GM23248 (cell line): ENCODE data around the gene ANKS1B. TPM values are rescaled to one million over a fixed set of nuclear protein-coding genes. Genes with fewer than 3 reads are reported as not detected.
"Not testable (repeated sequence)": the region's sequence is repeated elsewhere in the genome, so short reads cannot be mapped to it uniquely, and the experiment has no call there.

ENCODE experiments used
- DNase-seq: peaks from one replicate; pipeline ENCODE4 v3.0.0-alpha.2; 2015
- H2AFZ ChIP-seq: fragments of 200-600 bp; sonication (generic); 2 replicates; pipeline ENCODE4 v1.6.1; 2016; ENCODE audit warnings: antibody characterized with exemption
- H3F3A ChIP-seq: fragments of 200-600 bp; sonication (generic); 2 replicates; pipeline ENCODE4 v1.6.1; 2016; ENCODE audit warnings: mild to moderate bottlenecking, antibody characterized with exemption, mixed run types; ENCODE audit not compliant: insufficient read depth
- H3K27ac ChIP-seq: fragments of 200-600 bp; sonication (generic); 2 replicates; pipeline ENCODE4 v1.5.1; 2016; ENCODE audit warnings: mild to moderate bottlenecking
- H3K27me3 ChIP-seq: fragments of 200-600 bp; sonication (generic); replicated peaks from 2 replicates; pipeline ENCODE4 v1.6.1; 2016; ENCODE audit warnings: mild to moderate bottlenecking; ENCODE audit not compliant: insufficient read depth
- H3K36me3 ChIP-seq: fragments of 200-600 bp; sonication (generic); 2 replicates; pipeline ENCODE4 v1.6.1; 2016; ENCODE audit warnings: low read depth, mild to moderate bottlenecking
- H3K4me1 ChIP-seq: fragments of 200-600 bp; sonication (generic); 2 replicates; pipeline ENCODE4 v1.6.1; 2016; ENCODE audit warnings: mild to moderate bottlenecking; ENCODE audit not compliant: insufficient read depth
- H3K4me2 ChIP-seq: fragments of 200-600 bp; sonication (generic); one replicate; pipeline ENCODE4 v1.6.1; 2016; ENCODE audit warnings: mild to moderate bottlenecking; ENCODE audit not compliant: unreplicated experiment
- H3K4me3 ChIP-seq: fragments of 200-600 bp; sonication (generic); 2 replicates; pipeline ENCODE4 v1.5.1; 2016; ENCODE audit warnings: mild to moderate bottlenecking
- H3K79me2 ChIP-seq: fragments of 200-600 bp; sonication (generic); 2 replicates; pipeline ENCODE4 v1.6.1; 2016; ENCODE audit warnings: mild to moderate bottlenecking; ENCODE audit not compliant: insufficient read depth
- H3K9ac ChIP-seq: fragments of 200-600 bp; sonication (generic); 2 replicates; pipeline ENCODE4 v1.6.1; 2016; ENCODE audit warnings: mild to moderate bottlenecking
- H3K9me2 ChIP-seq: fragments of 200-600 bp; sonication (generic); 2 replicates; pipeline ENCODE4 v1.6.1; 2016; ENCODE audit warnings: mixed run types, mild to moderate bottlenecking, moderate library complexity; ENCODE audit not compliant: insufficient read depth
- H3K9me3 ChIP-seq: fragments of 200-600 bp; sonication (generic); one replicate; pipeline ENCODE4 v1.6.1; 2017; ENCODE audit warnings: low read depth
- H4K20me1 ChIP-seq: fragments of 200-600 bp; sonication (generic); 2 replicates; pipeline ENCODE4 v1.6.0; 2016; ENCODE audit not compliant: insufficient read depth
- EZH2 ChIP-seq: fragments of 200-600 bp; sonication (generic); IDR thresholded peaks from 2 replicates; pipeline ENCODE4 v1.6.1; 2018; ENCODE audit warnings: antibody characterized with exemption, mild to moderate bottlenecking; ENCODE audit not compliant: insufficient read depth, poor library complexity, severe bottlenecking
- EZH2phosphoT487 ChIP-seq: fragments of 200-600 bp; sonication (generic); IDR thresholded peaks from 2 replicates; pipeline ENCODE4 v1.6.1; 2018; ENCODE audit warnings: antibody characterized with exemption, moderate library complexity, mild to moderate bottlenecking, low read depth; ENCODE audit not compliant: insufficient read depth
- WGBS, 2 experiments: methylation state at CpG; one replicate each; pipeline ENCODE4 v1.1.6; 2015 to 2017; ENCODE audit warnings: low lambda C conversion rate in 2 of 2, low coverage in 1 of 2; ENCODE audit errors: missing lambda C conversion rate in 2 of 2; 5-methylcytosine and 5-hydroxymethylcytosine counted together
- in situ Hi-C: fragments of 300-500 bp; cut with MboI; formaldehyde crosslinking; loops from 2 replicates; pipeline ENCODE4 v1.15.0; 2020
- polyA plus RNA-seq: library from polyadenylated mRNA; unstranded; fragments of >200 nt; fragmentation: Nextera tagmentation; extraction: Ambion mirVana; gene quantifications from 2 replicates; pipeline ENCODE4 v1.2.1, GENCODE V29; 2016
- total RNA-seq: library from RNA; depleted of rRNA; stranded (reverse); fragments of >200 nt; shearing (Covaris generic); gene quantifications from 2 replicates; pipeline ENCODE4 v1.2.3, GENCODE V29; 2014

ANKS1B gene
- total and polyA plus RNA-seq, 2 experiments from 2014 or later, result not detected

DNA sequence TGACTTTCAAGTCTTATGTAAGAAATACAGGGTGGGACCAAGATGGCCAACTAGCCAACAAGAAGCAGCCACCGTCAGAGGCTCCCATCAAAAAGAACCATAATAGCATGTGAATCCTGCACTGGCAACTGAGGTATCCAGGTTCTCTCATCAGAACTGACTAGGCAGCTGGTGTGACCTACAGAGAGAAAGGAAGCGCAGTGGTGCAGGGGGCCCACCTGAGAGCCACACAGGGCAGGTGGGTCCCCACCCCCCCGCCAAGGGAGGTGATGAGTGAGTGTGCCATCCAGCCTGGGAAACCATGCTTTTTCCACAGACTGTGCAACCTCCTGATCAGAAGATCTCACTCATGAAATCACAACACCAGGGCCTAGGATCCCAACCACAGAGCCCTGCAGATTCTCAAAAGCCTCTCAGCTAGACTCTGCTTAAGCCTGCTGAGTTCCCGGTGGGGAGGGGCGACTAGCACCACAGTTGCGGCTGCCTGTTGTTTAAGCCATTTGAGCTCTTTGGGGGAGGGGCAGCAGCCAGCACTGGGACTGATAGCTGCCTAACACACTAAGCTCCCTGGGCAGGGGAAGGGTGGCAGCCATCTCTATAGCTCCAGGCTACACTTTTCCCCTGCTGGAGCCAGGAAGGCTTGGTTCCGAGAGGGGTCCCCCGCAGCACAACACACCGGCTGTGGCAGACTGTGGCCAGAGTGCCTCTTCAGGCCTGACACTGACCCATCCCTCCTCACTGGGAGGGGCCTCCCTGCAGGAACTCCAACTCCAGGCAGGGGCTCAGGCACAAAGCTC, 261.8 kb downstream of the ANKS1B start:
- in situ Hi-C loops, result no loop called here

DNA sequence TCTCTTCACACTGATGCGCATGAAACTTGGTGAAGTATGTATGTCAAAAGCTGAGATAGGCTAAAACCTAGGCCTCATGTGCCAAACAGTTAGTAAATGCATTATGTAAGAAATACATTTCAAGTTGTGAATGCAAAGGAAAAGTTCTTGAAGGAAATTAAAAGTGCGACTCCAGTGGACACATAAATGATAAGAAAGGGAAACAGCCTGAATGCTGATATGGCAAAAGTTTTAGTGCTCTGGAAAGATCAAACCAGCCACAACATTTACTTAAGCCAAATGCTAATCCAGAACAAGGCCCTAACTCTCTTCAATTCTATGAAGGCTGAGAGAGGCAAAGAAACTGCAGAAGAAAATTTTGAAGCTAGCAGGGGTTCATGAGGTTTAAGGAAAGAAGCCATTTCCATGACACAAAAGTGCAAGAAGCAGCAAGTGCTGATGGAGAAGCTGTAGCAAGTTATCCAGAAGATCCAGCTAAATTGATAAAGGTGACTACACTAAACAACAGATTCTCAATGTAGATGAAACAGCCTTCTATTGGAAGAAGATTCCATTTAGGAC, 262.9 kb downstream of the ANKS1B start:
- H3K9me2 ChIP-seq, result no peaks in the 10 kb centered on the region
- no peaks in the 10 kb centered on the region for H3K9me3 ChIP-seq
- H3F3A ChIP-seq, result no peaks in the 10 kb centered on the region
- H3K4me1 ChIP-seq, result no peaks in the 10 kb centered on the region
- H3K79me2 ChIP-seq, result no peaks in the 10 kb centered on the region
- no peaks in the 10 kb centered on the region for H3K27me3 ChIP-seq
- in situ Hi-C loops, result no loop called here
- no peak overlapping the region for H3K27ac ChIP-seq
- H3K4me2 ChIP-seq, result no peak overlapping the region
- whole genome bisulfite sequencing, 2 experiments, result 22 to 28% methylated on average over 2 of the region's 2 CpGs
- no peak overlapping the region for H3K9ac ChIP-seq
- no peak overlapping the region for H2AFZ ChIP-seq
- DNase-seq, result no peak
- H3K4me3 ChIP-seq, result no peak overlapping the region
- H3K36me3 ChIP-seq, result no peaks in the 10 kb centered on the region
- H4K20me1 ChIP-seq, result no peaks in the 10 kb centered on the region
- TF ChIP-seq EZH2 (no peak), EZH2phosphoT487 (no peak)

More for the DNA sequence above, 261.8 kb downstream of the ANKS1B start:
- no peak overlapping the region for H3K27ac ChIP-seq
- no peak overlapping the region for H3K9ac ChIP-seq
- H3K4me3 ChIP-seq, result no peak overlapping the region
- no peak for TF ChIP-seq EZH2phosphoT487
- TF ChIP-seq EZH2, result no peak
- H3K27me3 ChIP-seq, result no peaks in the 10 kb centered on the region
- no peak for DNase-seq
- no peaks in the 10 kb centered on the region for H3F3A ChIP-seq
- no peaks in the 10 kb centered on the region for H3K79me2 ChIP-seq
- H3K9me2 ChIP-seq, result no peaks in the 10 kb centered on the region
- H4K20me1 ChIP-seq, result no peaks in the 10 kb centered on the region
- H2AFZ ChIP-seq, result no peak overlapping the region
- H3K4me2 ChIP-seq, result no peak overlapping the region
- no peaks in the 10 kb centered on the region for H3K4me1 ChIP-seq
- H3K36me3 ChIP-seq, result no peaks in the 10 kb centered on the region
- H3K9me3 ChIP-seq, result no peaks in the 10 kb centered on the region
- WGBS, 2 experiments, result 52% methylated on average over 8 of the region's 9 CpGs

DNA sequence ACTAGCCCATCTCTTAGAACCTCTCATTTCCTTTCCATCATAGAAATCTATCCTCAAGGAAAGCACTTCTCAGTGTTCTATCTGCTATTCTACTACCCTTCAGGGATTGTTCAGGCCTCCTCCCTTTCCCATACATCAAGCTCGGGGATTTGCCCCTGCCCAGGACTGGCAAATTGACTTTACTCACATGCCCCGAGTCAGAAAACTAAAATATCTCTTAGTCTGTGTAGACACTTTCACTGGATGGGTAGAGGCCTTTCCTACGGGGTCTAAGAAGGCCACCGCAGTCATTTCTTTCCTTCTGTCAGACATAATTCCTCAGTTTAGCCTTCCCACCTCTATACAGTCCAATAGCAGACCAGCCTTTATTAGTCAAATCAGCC, 264.7 kb downstream of the ANKS1B start:
- H4K20me1 ChIP-seq, H3K9me3 ChIP-seq, in situ Hi-C loops, H2AFZ ChIP-seq, H3K27ac ChIP-seq, DNase-seq, H3K27me3 ChIP-seq, H3K9me2 ChIP-seq, H3K79me2 ChIP-seq, H3K36me3 ChIP-seq, H3F3A ChIP-seq, H3K4me3 ChIP-seq, H3K9ac ChIP-seq, H3K4me2 ChIP-seq, H3K4me1 ChIP-seq: not testable (repeated sequence)
- 18 to 30% methylated on average over 4 of the region's 4 CpGs for WGBS, 2 experiments

DNA sequence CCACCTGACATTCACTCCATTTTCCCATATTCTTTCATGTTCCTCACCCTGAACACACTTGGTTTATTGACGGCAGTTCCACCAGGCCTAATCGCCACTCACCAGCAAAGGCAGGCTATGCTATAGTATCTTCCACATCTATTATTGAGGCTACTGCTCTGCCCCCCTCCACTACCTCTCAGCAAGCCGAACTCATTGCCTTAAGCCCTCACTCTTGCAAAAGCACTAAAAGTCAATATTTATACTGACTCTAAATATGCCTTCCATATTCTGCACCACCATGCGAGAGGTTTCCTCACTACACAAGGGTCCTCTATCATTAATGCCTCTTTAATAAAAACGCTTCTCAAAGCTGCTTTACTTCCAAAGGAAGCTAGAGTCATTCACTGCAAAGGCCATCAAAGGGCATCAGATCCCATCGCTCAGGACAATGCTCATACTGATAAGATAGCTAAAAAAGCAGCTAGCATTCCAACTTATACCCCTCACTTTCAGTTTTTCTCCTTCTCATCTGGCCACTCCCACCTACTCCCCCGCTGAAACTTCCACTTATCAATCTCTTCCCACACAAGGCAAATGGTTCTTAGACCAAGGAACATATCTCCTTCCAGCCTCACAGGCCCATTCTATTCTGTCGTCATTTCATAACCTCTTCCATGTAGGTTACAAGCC, 265.2 kb downstream of the ANKS1B start:
- H3K79me2 ChIP-seq, DNase-seq, H3K9me2 ChIP-seq, H3K4me1 ChIP-seq, H3F3A ChIP-seq, H3K4me3 ChIP-seq, in situ Hi-C loops, H3K36me3 ChIP-seq, H3K9ac ChIP-seq, H3K4me2 ChIP-seq, H3K27ac ChIP-seq, H3K9me3 ChIP-seq, H2AFZ ChIP-seq, H4K20me1 ChIP-seq, H3K27me3 ChIP-seq: not testable (repeated sequence)
- 55 to 56% methylated on average over 8 of the region's 8 CpGs for WGBS, 2 experiments

DNA sequence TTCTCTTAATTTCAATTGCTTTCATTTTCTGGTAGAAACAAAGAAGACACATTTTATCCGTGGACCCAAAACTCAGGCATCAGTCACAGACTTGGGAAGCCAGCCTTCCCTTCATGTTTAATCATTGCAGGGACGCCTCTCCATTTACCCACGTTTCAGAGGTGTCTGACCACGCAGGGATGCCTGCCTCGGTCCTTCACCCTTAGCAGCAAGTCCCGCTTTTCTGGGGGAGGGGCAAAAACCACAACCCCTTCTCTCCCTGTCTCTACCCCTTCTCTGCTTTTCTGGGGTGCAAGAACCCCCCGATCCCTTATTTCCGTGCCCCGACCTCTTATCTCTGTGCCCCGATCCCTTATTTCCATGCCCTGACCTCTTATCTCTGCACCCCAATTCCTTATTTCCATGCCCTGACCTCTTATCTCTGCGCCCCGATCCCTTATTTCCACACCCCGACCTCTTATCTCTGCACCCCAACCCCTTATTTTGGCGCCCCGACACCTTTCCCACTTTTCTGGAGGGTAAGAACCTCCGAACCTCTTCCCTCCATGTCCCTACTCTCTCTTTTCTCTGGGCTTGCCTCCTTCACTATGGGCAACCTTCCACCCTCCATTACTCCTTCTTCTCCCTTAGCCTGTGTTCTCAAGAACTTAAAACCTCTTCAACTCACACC, 268.8 kb downstream of the ANKS1B start:
- H3K27ac ChIP-seq, in situ Hi-C loops, H3F3A ChIP-seq, H3K4me1 ChIP-seq, H3K4me2 ChIP-seq, H4K20me1 ChIP-seq, H3K79me2 ChIP-seq, H3K9me2 ChIP-seq, H3K4me3 ChIP-seq, H3K36me3 ChIP-seq, H3K27me3 ChIP-seq, H3K9me3 ChIP-seq, H3K9ac ChIP-seq, H2AFZ ChIP-seq, DNase-seq: not testable (repeated sequence)
- 49 to 55% methylated on average over 13 to 16 of the region's 16 CpGs for WGBS, 2 experiments

DNA sequence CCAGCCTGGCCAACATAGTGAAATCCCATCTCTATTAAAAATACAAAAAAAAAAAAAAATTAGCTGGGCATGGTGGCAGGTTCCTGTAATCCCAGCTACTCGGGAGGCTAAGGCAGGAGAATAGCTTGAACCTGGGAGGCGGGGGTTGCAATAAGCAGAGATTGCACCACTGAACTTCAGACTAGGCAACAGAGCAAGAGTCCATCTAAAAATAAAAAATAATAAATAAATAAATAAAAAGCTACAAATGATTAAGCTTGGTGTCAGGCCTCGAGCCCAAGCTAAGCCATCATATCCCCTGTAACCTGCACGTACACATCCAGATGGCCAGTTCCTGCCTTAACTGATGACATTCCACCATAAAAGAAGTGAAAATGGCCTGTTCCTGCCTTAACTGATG, 269.8 kb downstream of the ANKS1B start:
- H3K4me1 ChIP-seq, H3K27ac ChIP-seq, DNase-seq, H4K20me1 ChIP-seq, H3K4me2 ChIP-seq, H3K79me2 ChIP-seq, H2AFZ ChIP-seq, H3K9me3 ChIP-seq, in situ Hi-C loops, H3F3A ChIP-seq, H3K9ac ChIP-seq, H3K36me3 ChIP-seq, H3K4me3 ChIP-seq, H3K9me2 ChIP-seq, H3K27me3 ChIP-seq: not testable (repeated sequence)
- WGBS, 2 experiments, result 30 to 37% methylated on average over 4 of the region's 4 CpGs
